Body of pancreas (tissue), 4 donors: ENCODE measurements around the gene HIVEP2.

ENCODE experiments used
- CTCF ChIP-seq, 7 experiments: fragments of 450-650 bp in 4 of 7; fragments of 200-600 bp in 3 of 7; sonication (generic) in 3 of 7; IDR thresholded peaks; one replicate each; pipeline ENCODE4 v1.5.1; 2016 to 2019; ENCODE audit warnings: antibody characterized with exemption in 7 of 7
- POLR2A ChIP-seq, 3 donors: fragments of 450-650 bp; IDR thresholded peaks; one replicate each; pipeline ENCODE4 v1.6.1; 2016; ENCODE audit warnings: antibody characterized with exemption in 3 of 3, mild to moderate bottlenecking in 2 of 3

GRCh38 chr6:142856624-142857232, 88.2 kb downstream of the HIVEP2 start:
- TF ChIP-seq CTCF (IDR thresholded peaks at IDR 0.05) = no peak
- TF ChIP-seq POLR2A (IDR thresholded peaks at IDR 0.05) = no peak
